GM21786 (cell line): ENCODE data around the gene POLR1F.

Experiments used
- ATAC-seq: cut with Tn5 transposase; IDR thresholded peaks from one replicate; pipeline ENCODE4 v1.9.1; 2021; ENCODE audit not compliant: unreplicated experiment

The POLR1F gene

GRCh38 chr7:19677180-19677579, 31.7 kb downstream of the POLR1F start:
- ATAC-seq = peak; percentile 65

GRCh38 chr7:19675816-19676215, 33.0 kb downstream of the POLR1F start:
- no peak for ATAC-seq

- ATAC-seq = no peak
Observed at GRCh38 chr7:19674266-19674960, 34.4 kb downstream of the POLR1F start.

GRCh38 chr7:19670806-19671205, 38.0 kb downstream of the POLR1F start:
- no peak for ATAC-seq

- ATAC-seq = peak; percentile 46
Observed at GRCh38 chr7:19665399-19666008, 43.3 kb downstream of the POLR1F start.

- peak; percentile 99 for ATAC-seq
Observed at GRCh38 chr7:19663816-19664462, 44.9 kb downstream of the POLR1F start.

- ATAC-seq = no peak
Observed at GRCh38 chr7:19648791-19649190, 60.0 kb downstream of the POLR1F start.
